PC-3 (cell line): Measurements from ENCODE around the gene PHF2. TPM values are rescaled to one million over a fixed set of nuclear protein-coding genes. Genes with fewer than 3 reads are reported as not detected.

ENCODE experiments used
- ATAC-seq: fragments of 200-7000 bp; cut with Tn5 transposase; 2 replicates; pipeline ENCODE4 v1.9.1; 2020; ENCODE audit warnings: mild to moderate bottlenecking, moderate library complexity
- BruUV-seq: library from RNA; stranded (reverse); fragments of 400-500 nt; replicated peaks from 2 replicates; lab custom pipeline; 2021; lab: Mats Ljungman, UMichigan
- CTCF ChIA-PET: fragments of 300-600 bp; sonication (Branson Sonifier 250); formaldehyde crosslinking; loops from one replicate; lab custom pipeline; 2022; ENCODE audit warnings: antibody characterized with exemption; lab: Charles Lee
- POLR2A ChIA-PET: fragments of 300-600 bp; sonication (Branson Sonifier 250); formaldehyde crosslinking; loops from one replicate; lab custom pipeline; 2022; ENCODE audit warnings: antibody characterized with exemption; ENCODE audit not compliant: unreplicated experiment; lab: Charles Lee
- DNase-seq: peaks from one replicate; pipeline ENCODE4 v3.0.0-alpha.2; 2015
- H2AFZ ChIP-seq: fragments of 300-600 bp; sonication (generic); 2 replicates; pipeline ENCODE4 v1.6.0; 2016; ENCODE audit warnings: antibody characterized with exemption, low read length
- H3F3A ChIP-seq: fragments of 300-600 bp; sonication (generic); one replicate; pipeline ENCODE4 v1.6.0; 2017; ENCODE audit warnings: antibody characterized with exemption, low read length, control low read depth, mild to moderate bottlenecking; ENCODE audit not compliant: unreplicated experiment
- H3K27ac ChIP-seq: fragments of 300-600 bp; sonication (generic); 2 replicates; pipeline ENCODE4 v1.5.1; 2016; ENCODE audit warnings: mild to moderate bottlenecking, low read length
- H3K27me3 ChIP-seq: fragments of 300-600 bp; sonication (generic); 2 replicates; pipeline ENCODE4 v1.6.1; 2016; ENCODE audit warnings: low read length, mixed read lengths
- H3K36me3 ChIP-seq: fragments of 300-600 bp; sonication (generic); 2 replicates; pipeline ENCODE4 v1.6.1; 2016; ENCODE audit warnings: low read depth, mixed run types, low read length, mixed read lengths
- H3K4me1 ChIP-seq: fragments of 300-600 bp; sonication (generic); 2 replicates; pipeline ENCODE4 v1.5.1; 2016; ENCODE audit warnings: low read length; ENCODE audit not compliant: insufficient read depth
- H3K4me2 ChIP-seq: fragments of 300-600 bp; sonication (generic); 2 replicates; pipeline ENCODE4 v1.6.0; 2016; ENCODE audit warnings: low read length
- H3K4me3 ChIP-seq: fragments of 300-600 bp; sonication (generic); 2 replicates; pipeline ENCODE4 v1.5.1; 2016; ENCODE audit warnings: mild to moderate bottlenecking, low read length, mixed read lengths
- H3K79me2 ChIP-seq: fragments of 300-600 bp; sonication (generic); 2 replicates; pipeline ENCODE4 v1.6.1; 2017; ENCODE audit warnings: low read length, mixed read lengths
- H3K9ac ChIP-seq: fragments of 300-600 bp; sonication (generic); 2 replicates; pipeline ENCODE4 v1.6.0; 2016; ENCODE audit warnings: mild to moderate bottlenecking, low read length
- H3K9me2 ChIP-seq: fragments of 300-600 bp; sonication (generic); replicated peaks from 2 replicates; pipeline ENCODE4 v1.6.1; 2016; ENCODE audit warnings: mixed run types, low read length, mixed read lengths
- H3K9me3 ChIP-seq: fragments of 300-600 bp; sonication (generic); 2 replicates; pipeline ENCODE4 v1.6.1; 2016; ENCODE audit warnings: low read length, mixed read lengths
- H4K20me1 ChIP-seq: fragments of 300-600 bp; sonication (generic); 2 replicates; pipeline ENCODE4 v1.6.1; 2016; ENCODE audit warnings: low read length, mixed read lengths
- CTCF ChIP-seq: fragments of 300-600 bp; sonication (generic); conservative IDR thresholded peaks from 2 replicates; pipeline ENCODE4 v1.5.1; 2017; ENCODE audit warnings: antibody characterized with exemption, low read depth, mild to moderate bottlenecking, low read length
- EZH2 ChIP-seq: fragments of 300-600 bp; sonication (generic); IDR thresholded peaks from one replicate; pipeline ENCODE4 v1.6.1; 2017; ENCODE audit warnings: antibody characterized with exemption, mild to moderate bottlenecking, low read length; ENCODE audit not compliant: unreplicated experiment
- EZH2phosphoT487 ChIP-seq: fragments of 300-600 bp; sonication (generic); IDR thresholded peaks from 2 replicates; pipeline ENCODE4 v1.6.1; 2018; ENCODE audit warnings: mild to moderate bottlenecking, antibody characterized with exemption, low read length, borderline replicate concordance
- intact Hi-C: fragments of 100-400 bp; cut with micrococcal nuclease; formaldehyde crosslinking; loops from 2 replicates; pipeline ENCODE4 v1.9.0; 2023
- total RNA-seq: library from RNA; depleted of rRNA; stranded (reverse); fragments of >200 nt; gene quantifications from 2 replicates; pipeline ENCODE4 v1.2.3, GENCODE V29; 2014

The PHF2 gene
- total RNA-seq, 1 experiment from 2014 or later = 10.6 TPM

GRCh38 chr9:93724852-93725251, 148.5 kb downstream of the PHF2 start:
- Histone ChIP-seq H3K4me1 (no peaks in the 10 kb centered on the region), H3K27me3 (peaks cover 36% of the 10 kb centered on the region), H3K36me3 (no peaks in the 10 kb centered on the region), H3K27ac (no peak overlapping the region), H3K9me3 (no peaks in the 10 kb centered on the region), H3K79me2 (no peaks in the 10 kb centered on the region), H3F3A (no peaks in the 10 kb centered on the region), H3K9me2 (no peaks in the 10 kb centered on the region), H4K20me1 (no peaks in the 10 kb centered on the region), H2AFZ (no peak overlapping the region), H3K9ac (no peak overlapping the region), H3K4me2 (no peak overlapping the region), H3K4me3 (no peak overlapping the region)
- ChIA-PET CTCF (no interaction called here), POLR2A (no interaction called here)
- ATAC-seq (no peak), DNase-seq (no peak)
- BruUV-seq = no TSS peak
- TF ChIP-seq EZH2 (no peak), EZH2phosphoT487 (no peak), CTCF (no peak)
- intact Hi-C loops = no loop called here

- no TSS peak for BruUV-seq
- POLR2A ChIA-PET = no interaction called here
- H3K9me2 ChIP-seq = no peaks in the 10 kb centered on the region
Observed at GRCh38 chr9:93725382-93725781, 149.0 kb downstream of the PHF2 start.

More at GRCh38 chr9:93725382-93725781, 149.0 kb downstream of the PHF2 start:
- no peaks in the 10 kb centered on the region for H3F3A ChIP-seq
- H3K36me3 ChIP-seq = no peaks in the 10 kb centered on the region
- intact Hi-C loops = no loop called here
- no peak overlapping the region for H3K9ac ChIP-seq
- CTCF ChIA-PET = no interaction called here
- no peak overlapping the region for H3K4me2 ChIP-seq
- H2AFZ ChIP-seq = no peak overlapping the region
- H3K4me3 ChIP-seq = no peak overlapping the region
- no peaks in the 10 kb centered on the region for H4K20me1 ChIP-seq
- H3K27ac ChIP-seq = no peak overlapping the region
- no peaks in the 10 kb centered on the region for H3K4me1 ChIP-seq
- no peaks in the 10 kb centered on the region for H3K79me2 ChIP-seq
- ATAC-seq (no peak), DNase-seq (no peak)
- TF ChIP-seq EZH2phosphoT487 = no peak
- TF ChIP-seq CTCF = no peak
- no peak for TF ChIP-seq EZH2
- H3K9me3 ChIP-seq = no peaks in the 10 kb centered on the region
- peaks cover 38% of the 10 kb centered on the region for H3K27me3 ChIP-seq
